Left ventricle myocardium inferior (tissue), 1 donor: ENCODE measurements around the gene CCDC12. TPM values are rescaled to one million over a fixed set of nuclear protein-coding genes. Genes with fewer than 3 reads are reported as not detected.

Source experiments
- DNase-seq: peaks from one replicate; pipeline ENCODE4 v3.0.0-alpha.2; 2020
- H3K27ac ChIP-seq: fragments of 200-600 bp; replicated peaks from 2 replicates; pipeline ENCODE4 v1.8.0; 2021
- H3K27me3 ChIP-seq: fragments of 200-600 bp; 2 replicates; pipeline ENCODE4 v1.8.0; 2021; ENCODE audit warnings: low read depth
- H3K36me3 ChIP-seq: fragments of 200-600 bp; 2 replicates; pipeline ENCODE4 v1.8.0; 2021
- H3K4me1 ChIP-seq: fragments of 200-600 bp; 2 replicates; pipeline ENCODE4 v1.8.0; 2021
- H3K4me3 ChIP-seq: fragments of 200-600 bp; 2 replicates; pipeline ENCODE4 v1.8.0; 2021; ENCODE audit warnings: mild to moderate bottlenecking, moderate library complexity
- H3K9me3 ChIP-seq: fragments of 200-600 bp; replicated peaks from 2 replicates; pipeline ENCODE4 v1.8.0; 2021
- CTCF ChIP-seq: fragments of 200-600 bp; IDR thresholded peaks from 2 replicates; pipeline ENCODE4 v1.8.0; 2021; ENCODE audit warnings: antibody characterized with exemption, mild to moderate bottlenecking, borderline replicate concordance
- intact Hi-C: fragments of 100-400 bp; cut with micrococcal nuclease; formaldehyde crosslinking; loops from one replicate; pipeline ENCODE4 v1.11.0; 2022
- total RNA-seq: library from RNA; stranded (reverse); fragmentation: NEBNext Ultra II Directional; extraction: Animal tissue kit (Norgen Biotek cat#: 25700); gene quantifications from one replicate; pipeline ENCODE4 v1.2.1, GENCODE V29; 2021
- donor health status: DM: no; HTN: yes; CAD: no; lungs with severe emphysema.

The CCDC12 gene
- total RNA-seq, 1 donor from 2014 or later: 31.0 TPM

DNA sequence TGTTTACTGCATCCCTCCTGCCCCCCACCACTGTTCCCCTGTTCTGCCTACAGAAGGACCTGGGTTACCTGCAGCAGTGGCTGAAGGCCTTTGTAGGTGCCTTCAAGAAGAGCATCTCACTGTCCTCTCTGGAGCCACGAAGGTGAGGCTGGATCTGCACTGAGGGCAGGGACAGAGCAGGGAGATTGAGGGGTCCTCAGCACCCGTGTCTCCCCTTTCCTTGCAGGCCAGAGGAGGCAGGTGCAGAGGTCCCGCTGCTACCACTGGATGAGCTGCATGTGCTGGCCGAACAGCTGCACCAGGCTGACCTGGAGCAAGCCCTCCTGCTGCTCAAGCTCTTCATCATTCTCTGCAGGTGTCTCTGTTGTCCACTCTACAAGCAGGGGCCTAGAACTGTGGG lies 12.1 kb upstream of the CCDC12 start:
- no peak for DNase-seq
- intact Hi-C loops: no loop called here

GRCh38 chr3:46987743-46988401 lies 11.3 kb upstream of the CCDC12 start:
- H3K4me1 ChIP-seq: peaks cover 39% of the 10 kb centered on the region
- peak overlapping the region; percentile 63 for H3K27ac ChIP-seq
- H3K9me3 ChIP-seq: no peaks in the 10 kb centered on the region
- TF ChIP-seq CTCF: no peak
- H3K4me3 ChIP-seq: peak overlapping the region; percentile 44
- H3K36me3 ChIP-seq: no peaks in the 10 kb centered on the region
- intact Hi-C loops: no loop called here
- H3K27me3 ChIP-seq: no peaks in the 10 kb centered on the region
- peak; percentile 74 for DNase-seq

More for the DNA sequence above, 12.1 kb upstream of the CCDC12 start:
- H3K4me3 ChIP-seq: no peak overlapping the region
- no peaks in the 10 kb centered on the region for H3K36me3 ChIP-seq
- peak overlapping the region; percentile 63 for H3K27ac ChIP-seq
- H3K4me1 ChIP-seq: peaks cover 39% of the 10 kb centered on the region
- H3K27me3 ChIP-seq: no peaks in the 10 kb centered on the region
- no peak for TF ChIP-seq CTCF
- H3K9me3 ChIP-seq: no peaks in the 10 kb centered on the region

- no peak for TF ChIP-seq CTCF
- no peaks in the 10 kb centered on the region for H3K36me3 ChIP-seq
- H3K27me3 ChIP-seq: no peaks in the 10 kb centered on the region
- H3K9me3 ChIP-seq: no peaks in the 10 kb centered on the region
- peak overlapping the region; percentile 63 for H3K27ac ChIP-seq
- intact Hi-C loops: no loop called here
- H3K4me1 ChIP-seq: peaks cover 44% of the 10 kb centered on the region
- DNase-seq: no peak
- peak overlapping the region; percentile 44 for H3K4me3 ChIP-seq
Measured at GRCh38 chr3:46987319-46987742, 10.8 kb upstream of the CCDC12 start.

DNA sequence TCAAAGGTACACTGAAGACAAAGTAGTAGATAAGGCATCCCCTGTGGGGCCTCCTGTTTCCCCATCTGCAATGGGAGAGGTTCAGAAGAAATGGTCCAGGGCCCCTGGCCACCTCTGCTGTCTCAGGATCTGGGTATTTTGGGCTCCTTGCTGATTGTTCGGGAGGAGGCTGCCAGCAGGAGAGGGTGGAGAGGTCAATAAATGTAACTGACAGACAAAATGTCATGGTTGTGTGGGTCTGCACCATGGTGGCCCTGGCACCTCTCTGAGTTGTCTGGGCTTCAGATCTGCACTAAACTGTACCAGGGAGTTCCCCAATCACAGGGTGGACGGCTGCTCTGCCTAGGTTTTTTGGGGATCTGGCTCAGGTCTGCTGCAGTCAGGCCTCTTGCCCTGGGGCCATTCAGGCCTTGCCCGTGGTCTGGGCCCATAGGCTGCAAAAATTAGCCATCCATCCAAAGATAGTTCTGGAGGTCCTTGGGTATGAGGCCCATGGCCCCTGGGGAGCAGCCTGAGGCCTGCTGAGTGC lies 10.3 kb upstream of the CCDC12 start:
- Histone ChIP-seq H3K36me3 (no peaks in the 10 kb centered on the region), H3K9me3 (no peaks in the 10 kb centered on the region), H3K27ac (peak overlapping the region; percentile 63), H3K27me3 (no peaks in the 10 kb centered on the region), H3K4me3 (no peak overlapping the region), H3K4me1 (peaks cover 48% of the 10 kb centered on the region)
- no peak for TF ChIP-seq CTCF
- no peak for DNase-seq
- intact Hi-C loops: no loop called here

GRCh38 chr3:46986055-46986730 lies 9.6 kb upstream of the CCDC12 start:
- TF ChIP-seq CTCF: no peak
- intact Hi-C loops: no loop called here
- Histone ChIP-seq H3K9me3 (no peaks in the 10 kb centered on the region), H3K36me3 (no peaks in the 10 kb centered on the region), H3K27ac (peak overlapping the region; percentile 63), H3K4me3 (no peak overlapping the region), H3K27me3 (no peaks in the 10 kb centered on the region), H3K4me1 (peaks cover 54% of the 10 kb centered on the region)
- DNase-seq: no peak
